Measurements from ENCODE around the gene FAM50B.

The FAM50B gene

DNA sequence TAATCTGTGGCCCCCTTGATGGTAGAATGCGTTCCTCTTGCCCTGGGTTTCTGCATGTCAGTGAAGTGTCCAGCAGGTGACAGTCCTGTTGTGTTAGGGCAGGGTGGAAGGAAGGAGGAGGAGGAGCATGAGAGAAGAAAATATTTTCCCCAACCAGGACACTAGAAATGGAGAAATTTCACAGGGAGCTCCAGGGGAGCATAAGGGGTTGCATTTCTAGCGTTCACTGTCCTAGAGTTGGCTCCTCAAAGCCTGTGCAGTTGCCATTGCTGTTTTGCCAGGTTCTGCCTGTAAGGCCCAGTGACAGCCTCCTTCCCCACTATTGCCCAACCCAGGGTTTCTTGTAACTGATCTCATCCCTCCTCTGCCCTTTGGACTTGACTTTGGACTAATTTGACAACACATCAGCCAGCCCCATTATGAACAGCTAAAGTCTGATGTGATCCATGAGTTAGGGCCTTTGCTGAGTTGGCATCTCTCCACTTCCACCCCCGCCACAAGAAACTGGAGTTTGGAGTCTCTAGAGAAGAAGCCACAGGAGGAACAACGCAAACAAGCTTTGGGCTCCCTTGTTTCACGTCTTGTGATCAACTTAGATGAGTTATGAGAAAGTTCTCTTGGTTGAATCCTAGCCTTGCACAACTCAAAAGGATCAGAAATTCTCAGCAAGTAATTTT lies 14.0 kb upstream of the FAM50B start:
- H3K4me2 ChIP-seq (ENCODE audit: low read depth, low read length, poor library complexity, severe bottlenecking), result no peak overlapping the region
- no peaks in the 10 kb centered on the region for H3K79me2 ChIP-seq (ENCODE audit: insufficient read depth, low read length)
- no peaks in the 10 kb centered on the region for H3K9me3 ChIP-seq (ENCODE audit: insufficient read depth, low read length)
- no peak overlapping the region for H3K4me3 ChIP-seq (ENCODE audit: insufficient read depth, low read length, poor library complexity, severe bottlenecking)
- no peaks in the 10 kb centered on the region for H4K20me1 ChIP-seq (ENCODE audit: low read depth, low read length)
- no peak overlapping the region for H2AFZ ChIP-seq (ENCODE audit: low read depth, low read length, severe bottlenecking)
- no peak overlapping the region for H3K9ac ChIP-seq (ENCODE audit: low read length)
- no peaks in the 10 kb centered on the region for H3K36me3 ChIP-seq (ENCODE audit: low read length)
- no peaks in the 10 kb centered on the region for H3K27me3 ChIP-seq (ENCODE audit: low read length)
- H3F3A ChIP-seq (ENCODE audit: insufficient read depth), result no peaks in the 10 kb centered on the region
- no peaks in the 10 kb centered on the region for H3K9me2 ChIP-seq (replicated peaks; ENCODE audit: insufficient read depth, low read length)
- TF ChIP-seq, protein P1, sequence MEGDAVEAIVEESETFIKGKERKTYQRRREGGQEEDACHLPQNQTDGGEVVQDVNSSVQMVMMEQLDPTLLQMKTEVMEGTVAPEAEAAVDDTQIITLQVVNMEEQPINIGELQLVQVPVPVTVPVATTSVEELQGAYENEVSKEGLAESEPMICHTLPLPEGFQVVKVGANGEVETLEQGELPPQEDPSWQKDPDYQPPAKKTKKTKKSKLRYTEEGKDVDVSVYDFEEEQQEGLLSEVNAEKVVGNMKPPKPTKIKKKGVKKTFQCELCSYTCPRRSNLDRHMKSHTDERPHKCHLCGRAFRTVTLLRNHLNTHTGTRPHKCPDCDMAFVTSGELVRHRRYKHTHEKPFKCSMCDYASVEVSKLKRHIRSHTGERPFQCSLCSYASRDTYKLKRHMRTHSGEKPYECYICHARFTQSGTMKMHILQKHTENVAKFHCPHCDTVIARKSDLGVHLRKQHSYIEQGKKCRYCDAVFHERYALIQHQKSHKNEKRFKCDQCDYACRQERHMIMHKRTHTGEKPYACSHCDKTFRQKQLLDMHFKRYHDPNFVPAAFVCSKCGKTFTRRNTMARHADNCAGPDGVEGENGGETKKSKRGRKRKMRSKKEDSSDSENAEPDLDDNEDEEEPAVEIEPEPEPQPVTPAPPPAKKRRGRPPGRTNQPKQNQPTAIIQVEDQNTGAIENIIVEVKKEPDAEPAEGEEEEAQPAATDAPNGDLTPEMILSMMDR (IDR thresholded peaks at IDR 0.05; ENCODE audit: insufficient read depth, low read length, poor library complexity, severe bottlenecking), result no peak
- TF ChIP-seq EZH2phosphoT487 (conservative IDR thresholded peaks at IDR 0.05; ENCODE audit: low read length), result no peak
- H3K27ac ChIP-seq (ENCODE audit: low read depth, low read length), result no peak overlapping the region

DNA sequence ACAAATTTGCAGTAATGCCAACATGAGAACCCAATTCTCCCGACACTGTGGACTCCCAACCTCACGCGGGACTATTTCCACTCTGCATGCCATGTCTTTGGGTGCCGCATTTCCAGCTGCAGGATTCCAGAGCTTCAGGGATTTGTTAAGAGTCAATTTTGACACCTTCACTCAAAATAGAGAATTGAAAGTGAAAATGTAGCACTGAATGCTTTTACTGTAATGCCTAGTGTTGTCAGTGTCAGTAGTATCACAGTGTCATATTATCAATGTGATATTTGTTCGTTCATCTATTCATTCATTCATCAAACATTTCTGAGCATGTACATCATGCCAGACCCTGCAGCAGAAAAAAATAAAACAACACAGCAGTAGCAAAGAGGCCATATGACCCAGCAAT lies 13.4 kb upstream of the FAM50B start:
- H3K27ac ChIP-seq (ENCODE audit: low read depth, low read length), result no peak overlapping the region
- H3K27me3 ChIP-seq (ENCODE audit: low read length), result no peaks in the 10 kb centered on the region
- no peak overlapping the region for H3K4me2 ChIP-seq (ENCODE audit: low read depth, low read length, poor library complexity, severe bottlenecking)
- no peaks in the 10 kb centered on the region for H3K79me2 ChIP-seq (ENCODE audit: insufficient read depth, low read length)
- H3K9me2 ChIP-seq (replicated peaks; ENCODE audit: insufficient read depth, low read length), result no peaks in the 10 kb centered on the region
- H3F3A ChIP-seq (ENCODE audit: insufficient read depth), result no peaks in the 10 kb centered on the region
- no peaks in the 10 kb centered on the region for H4K20me1 ChIP-seq (ENCODE audit: low read depth, low read length)
- no peak overlapping the region for H2AFZ ChIP-seq (ENCODE audit: low read depth, low read length, severe bottlenecking)
- H3K4me3 ChIP-seq (ENCODE audit: insufficient read depth, low read length, poor library complexity, severe bottlenecking), result no peak overlapping the region
- H3K36me3 ChIP-seq (ENCODE audit: low read length), result no peaks in the 10 kb centered on the region
- H3K9ac ChIP-seq (ENCODE audit: low read length), result no peak overlapping the region
- H3K9me3 ChIP-seq (ENCODE audit: insufficient read depth, low read length), result no peaks in the 10 kb centered on the region
- no peak for TF ChIP-seq EZH2phosphoT487 (conservative IDR thresholded peaks at IDR 0.05; ENCODE audit: low read length)
- TF ChIP-seq, protein P1 (IDR thresholded peaks at IDR 0.05; ENCODE audit: insufficient read depth, low read length, poor library complexity, severe bottlenecking), result no peak

DNA sequence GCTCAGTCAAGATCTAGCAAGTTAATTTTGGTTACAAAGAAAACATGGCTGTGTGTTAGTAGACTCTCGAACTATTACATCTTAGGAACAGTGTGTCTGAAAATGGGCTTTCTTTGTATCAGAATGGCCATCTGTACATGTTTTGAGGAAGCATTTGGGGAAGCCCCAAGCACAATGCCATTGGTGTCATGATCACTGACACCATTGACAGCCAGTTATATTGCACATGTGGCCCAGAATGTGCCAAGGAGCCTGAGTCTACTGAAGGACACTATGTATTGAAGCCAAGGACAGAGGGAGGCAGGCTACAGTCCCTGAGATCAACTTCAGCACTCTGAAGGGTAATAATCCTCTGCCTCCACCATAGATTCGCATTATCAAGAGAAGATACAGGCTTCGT lies 12.6 kb upstream of the FAM50B start:
- H2AFZ ChIP-seq (ENCODE audit: low read depth, low read length, severe bottlenecking), result no peak overlapping the region
- H3K4me2 ChIP-seq (ENCODE audit: low read depth, low read length, poor library complexity, severe bottlenecking), result no peak overlapping the region

More for the DNA sequence above, 12.6 kb upstream of the FAM50B start:
- H3F3A ChIP-seq (ENCODE audit: insufficient read depth), result no peaks in the 10 kb centered on the region
- no peak overlapping the region for H3K27ac ChIP-seq (ENCODE audit: low read depth, low read length)
- H3K9ac ChIP-seq (ENCODE audit: low read length), result no peak overlapping the region
- H4K20me1 ChIP-seq (ENCODE audit: low read depth, low read length), result no peaks in the 10 kb centered on the region
- TF ChIP-seq, protein P1 (IDR thresholded peaks at IDR 0.05; ENCODE audit: insufficient read depth, low read length, poor library complexity, severe bottlenecking), result no peak
- TF ChIP-seq EZH2phosphoT487 (conservative IDR thresholded peaks at IDR 0.05; ENCODE audit: low read length), result no peak
- H3K79me2 ChIP-seq (ENCODE audit: insufficient read depth, low read length), result no peaks in the 10 kb centered on the region
- no peaks in the 10 kb centered on the region for H3K9me3 ChIP-seq (ENCODE audit: insufficient read depth, low read length)
- no peaks in the 10 kb centered on the region for H3K27me3 ChIP-seq (ENCODE audit: low read length)
- H3K36me3 ChIP-seq (ENCODE audit: low read length), result no peaks in the 10 kb centered on the region
- H3K4me3 ChIP-seq (ENCODE audit: insufficient read depth, low read length, poor library complexity, severe bottlenecking), result no peak overlapping the region
- H3K9me2 ChIP-seq (replicated peaks; ENCODE audit: insufficient read depth, low read length), result no peaks in the 10 kb centered on the region

Measured in SU-DHL-6 (cell line).